Muscle layer of duodenum (tissue), 2 donors: Measurements from ENCODE around the gene COQ8B.

Experiments used
- H3K27ac ChIP-seq: one replicate; pipeline ENCODE4 v1.7.0; 2013; ENCODE audit warnings: mild to moderate bottlenecking, low read length
- H3K27me3 ChIP-seq: one replicate; pipeline ENCODE4 v1.7.0; 2013; ENCODE audit warnings: low read depth, mild to moderate bottlenecking, control low read depth, low read length
- H3K36me3 ChIP-seq, 2 donors: one replicate each; pipeline ENCODE4 v1.7.0; 2013; ENCODE audit warnings: low read length in 2 of 2, control low read depth in 1 of 2, mild to moderate bottlenecking in 1 of 2; ENCODE audit not compliant: insufficient read depth in 2 of 2, control insufficient read depth in 1 of 2
- H3K4me1 ChIP-seq, 2 donors: one replicate each; pipeline ENCODE4 v1.7.0; 2013; ENCODE audit warnings: low read length in 2 of 2, mild to moderate bottlenecking in 2 of 2, control low read depth in 1 of 2, moderate library complexity in 1 of 2; ENCODE audit not compliant: insufficient read depth in 2 of 2, control insufficient read depth in 1 of 2
- H3K4me3 ChIP-seq, 2 donors: one replicate each; pipeline ENCODE4 v1.7.0; 2013; ENCODE audit warnings: low read length in 2 of 2, low read depth in 1 of 2, mild to moderate bottlenecking in 1 of 2
- H3K9me3 ChIP-seq, 2 donors: one replicate each; pipeline ENCODE4 v1.7.0; 2013; ENCODE audit warnings: low read length in 2 of 2, control low read depth in 1 of 2, mild to moderate bottlenecking in 1 of 2; ENCODE audit not compliant: control insufficient read depth in 1 of 2
- donor health status: healthy.

The COQ8B gene

DNA sequence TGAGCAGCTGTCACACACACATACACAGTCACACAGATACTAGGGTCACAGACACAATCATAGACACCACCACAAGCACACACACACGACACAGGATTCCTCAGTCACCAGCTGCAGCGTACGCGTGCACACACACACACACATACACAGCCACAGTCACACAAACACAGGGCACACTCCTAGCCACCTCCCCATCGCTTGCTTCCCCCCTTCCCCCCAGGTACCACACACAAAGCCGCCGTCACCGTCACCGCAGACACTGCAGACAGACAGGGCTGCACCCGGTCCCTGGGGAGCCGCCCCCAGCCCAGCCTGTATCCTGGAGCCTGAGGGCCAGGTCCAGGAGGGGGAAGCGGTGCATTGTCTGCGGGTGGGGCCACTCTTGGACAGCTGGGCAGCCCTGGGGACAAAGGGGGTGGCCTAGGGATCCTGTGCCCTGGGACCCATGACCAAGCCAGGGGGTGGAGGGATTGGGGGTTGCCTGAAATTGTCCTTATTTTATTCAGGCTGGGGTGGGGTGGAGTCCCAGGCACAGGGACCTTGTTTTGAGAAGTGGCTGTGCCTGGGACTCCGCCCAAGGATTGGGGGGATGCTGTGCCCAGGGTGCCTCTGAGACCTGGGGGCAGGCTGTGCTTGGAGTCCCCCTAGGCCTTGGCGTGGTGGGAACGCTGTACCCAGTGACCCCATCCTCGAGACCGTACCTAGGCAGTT is 27.2 kb downstream of the COQ8B start:
- peaks cover 0 to 13% of the 10 kb centered on the region in 2 donors for H3K4me1 ChIP-seq
- peaks cover 16 to 32% of the 10 kb centered on the region in 2 donors for H3K36me3 ChIP-seq
- no peaks in the 10 kb centered on the region for H3K27me3 ChIP-seq
- H3K4me3 ChIP-seq: peak overlapping the region; percentile 68 to 78
- H3K27ac ChIP-seq: peak overlapping the region; percentile 74
- no peaks in the 10 kb centered on the region for H3K9me3 ChIP-seq

DNA sequence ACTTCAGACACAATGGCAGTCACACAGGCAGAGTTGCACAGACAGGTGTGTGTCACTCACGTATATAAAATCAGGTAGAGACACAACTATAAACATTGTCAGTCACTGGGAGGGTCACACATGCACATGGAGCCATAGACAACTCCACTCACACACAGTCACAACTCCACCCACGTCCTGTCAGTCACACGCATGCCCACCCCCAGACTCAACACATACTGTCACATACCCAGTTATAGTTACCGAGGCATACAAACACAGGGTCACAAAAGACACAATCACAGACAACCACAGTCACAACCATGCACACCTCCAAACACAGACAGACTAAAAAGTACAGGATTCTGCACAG is 27.7 kb downstream of the COQ8B start:
- peaks cover 11 to 31% of the 10 kb centered on the region in 2 donors for H3K36me3 ChIP-seq
- peak overlapping the region; percentile 68 to 78 for H3K4me3 ChIP-seq
- H3K27me3 ChIP-seq: no peaks in the 10 kb centered on the region
- peaks cover 0 to 13% of the 10 kb centered on the region in 2 donors for H3K4me1 ChIP-seq
- no peaks in the 10 kb centered on the region for H3K9me3 ChIP-seq
- peak overlapping the region; percentile 74 for H3K27ac ChIP-seq

DNA sequence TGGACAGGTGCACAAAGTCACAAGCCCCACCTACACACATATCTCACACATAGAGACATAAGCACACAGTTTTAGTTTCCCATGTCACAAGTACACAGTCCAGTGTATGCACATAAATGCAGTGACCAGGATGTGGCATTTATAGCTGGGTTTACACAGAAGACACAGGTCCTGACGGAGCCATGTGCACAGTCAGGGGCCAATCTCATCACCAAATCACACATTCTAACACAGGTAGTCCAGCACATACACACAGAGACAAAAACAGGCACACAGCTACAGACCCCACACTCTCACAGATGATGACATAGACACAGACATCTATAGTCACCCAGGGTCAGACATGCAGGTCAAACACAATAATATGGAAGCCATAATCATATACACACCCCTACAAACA is 28.4 kb downstream of the COQ8B start:
- H3K4me1 ChIP-seq: peaks cover 0 to 13% of the 10 kb centered on the region in 2 donors
- no peak overlapping the region for H3K27ac ChIP-seq
- peak overlapping the region; percentile 68 to 78 for H3K4me3 ChIP-seq
- H3K27me3 ChIP-seq: no peaks in the 10 kb centered on the region
- H3K36me3 ChIP-seq: peaks cover 12 to 30% of the 10 kb centered on the region in 2 donors
- H3K9me3 ChIP-seq: no peaks in the 10 kb centered on the region

DNA sequence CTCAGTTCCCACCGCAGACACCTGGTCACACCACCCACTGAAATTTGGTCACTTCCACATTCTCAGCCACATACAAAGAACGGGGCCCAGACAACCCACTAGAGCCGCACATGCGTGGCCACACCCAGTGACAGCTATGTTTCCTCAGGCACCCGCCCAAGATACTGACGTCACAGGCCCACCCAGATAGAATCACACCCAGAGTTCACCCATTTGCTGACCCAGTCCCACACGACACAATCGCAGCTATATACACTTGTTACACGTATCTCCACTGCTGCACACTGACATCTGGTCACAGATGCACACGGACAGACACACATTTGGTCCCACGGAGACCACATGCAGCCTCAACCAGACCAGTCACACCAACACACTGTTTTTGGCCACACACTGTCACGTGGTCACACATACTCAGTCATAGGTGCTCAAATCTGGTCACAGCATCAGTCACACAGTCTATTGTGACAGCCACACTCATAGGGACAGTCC is 29.1 kb downstream of the COQ8B start:
- no peaks in the 10 kb centered on the region for H3K9me3 ChIP-seq
- peaks cover 0 to 13% of the 10 kb centered on the region in 2 donors for H3K4me1 ChIP-seq
- no peaks in the 10 kb centered on the region for H3K27me3 ChIP-seq
- peak overlapping the region; percentile 68 to 78 for H3K4me3 ChIP-seq
- peaks cover 19 to 33% of the 10 kb centered on the region in 2 donors for H3K36me3 ChIP-seq
- H3K27ac ChIP-seq: no peak overlapping the region

DNA sequence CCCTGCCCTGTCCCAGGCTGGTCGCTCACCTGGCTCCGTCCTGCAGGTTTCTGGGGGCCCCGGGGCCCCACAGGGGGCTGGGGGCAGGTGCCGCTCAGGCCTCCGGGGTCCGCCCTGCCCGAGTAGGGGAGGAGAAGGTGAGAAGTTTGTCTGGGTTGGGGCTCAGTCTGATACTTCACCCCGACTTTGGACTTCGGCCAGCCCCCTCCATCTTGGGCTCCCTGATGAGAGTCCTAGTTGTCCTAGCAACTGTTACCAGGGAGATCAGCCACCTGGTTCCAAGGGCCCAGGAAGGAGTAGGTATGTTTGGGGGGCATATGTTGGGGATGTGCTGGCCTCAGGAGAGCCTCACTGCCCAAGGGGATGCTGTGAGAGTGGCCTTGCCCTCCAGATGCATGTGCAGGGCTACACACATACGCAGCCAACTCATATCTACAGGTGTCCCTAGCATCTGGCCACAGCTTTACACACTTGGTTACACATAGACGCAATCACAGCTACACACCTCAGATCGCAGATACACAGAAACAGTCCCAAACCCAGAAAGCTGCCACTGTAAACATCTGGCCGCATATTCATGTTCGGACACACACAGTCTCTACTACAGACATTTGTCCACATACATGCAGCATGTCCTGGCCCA is 29.7 kb downstream of the COQ8B start:
- Histone ChIP-seq H3K4me3 (no peak overlapping the region), H3K27ac (no peak overlapping the region)

DNA sequence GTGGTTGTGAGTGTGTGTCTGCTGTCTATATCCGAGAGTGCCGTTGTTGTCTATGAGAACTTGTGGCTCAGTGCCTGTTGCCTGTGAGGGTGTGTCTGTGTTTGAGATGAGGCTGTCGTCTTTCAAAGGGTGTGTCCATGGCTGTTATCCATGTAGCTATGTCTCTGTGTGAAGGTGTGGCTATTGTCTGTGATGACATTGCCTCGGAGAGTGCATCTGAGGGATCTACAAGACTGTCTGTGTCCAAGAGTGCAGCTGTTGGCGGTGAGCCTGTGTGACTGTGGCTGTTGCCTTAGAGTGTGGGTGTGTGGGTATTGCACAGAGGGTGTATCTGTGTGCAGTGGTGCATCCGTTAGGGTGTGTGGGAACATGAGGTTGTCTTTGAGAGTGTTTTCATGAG is 31.1 kb downstream of the COQ8B start:
- H3K36me3 ChIP-seq: peaks cover 22 to 52% of the 10 kb centered on the region in 2 donors
- no peaks in the 10 kb centered on the region for H3K27me3 ChIP-seq
- H3K27ac ChIP-seq: no peak overlapping the region
- no peak overlapping the region for H3K4me3 ChIP-seq
- no peaks in the 10 kb centered on the region for H3K9me3 ChIP-seq
- peaks cover 0 to 13% of the 10 kb centered on the region in 2 donors for H3K4me1 ChIP-seq

More for the DNA sequence above, 29.7 kb downstream of the COQ8B start:
- H3K36me3 ChIP-seq: peaks cover 22 to 39% of the 10 kb centered on the region in 2 donors
- no peaks in the 10 kb centered on the region for H3K27me3 ChIP-seq
- H3K4me1 ChIP-seq: peaks cover 0 to 13% of the 10 kb centered on the region in 2 donors
- H3K9me3 ChIP-seq: no peaks in the 10 kb centered on the region

DNA sequence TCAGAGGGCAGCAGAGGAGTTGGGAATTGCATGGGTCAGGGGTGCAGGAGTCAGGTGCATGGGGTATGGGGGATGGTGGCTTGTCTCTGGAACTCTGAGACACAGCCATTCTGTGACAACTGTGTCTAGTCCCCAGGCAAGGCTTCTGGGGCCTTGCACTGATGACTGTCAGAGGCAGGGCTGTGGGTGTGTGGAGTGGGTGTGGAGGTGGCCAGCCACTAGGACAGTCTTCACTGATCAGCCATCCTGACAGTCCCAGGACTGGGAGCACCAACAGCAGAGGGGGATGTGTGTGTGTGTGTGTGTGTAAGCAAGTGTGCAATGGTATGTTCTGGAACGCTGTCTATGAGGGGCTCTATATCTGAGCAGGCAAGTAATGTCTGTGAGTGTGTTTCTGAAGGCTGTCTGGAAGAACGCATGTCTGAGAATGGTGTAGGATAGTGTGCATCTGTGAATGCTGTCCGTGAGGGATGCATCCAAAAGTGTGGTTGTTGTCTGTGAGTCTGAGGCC is 31.6 kb downstream of the COQ8B start:
- Histone ChIP-seq H3K27me3 (no peaks in the 10 kb centered on the region), H3K27ac (no peak overlapping the region), H3K9me3 (no peaks in the 10 kb centered on the region), H3K36me3 (peaks cover 22 to 55% of the 10 kb centered on the region in 2 donors), H3K4me1 (peaks cover 0 to 13% of the 10 kb centered on the region in 2 donors), H3K4me3 (no peak overlapping the region)

DNA sequence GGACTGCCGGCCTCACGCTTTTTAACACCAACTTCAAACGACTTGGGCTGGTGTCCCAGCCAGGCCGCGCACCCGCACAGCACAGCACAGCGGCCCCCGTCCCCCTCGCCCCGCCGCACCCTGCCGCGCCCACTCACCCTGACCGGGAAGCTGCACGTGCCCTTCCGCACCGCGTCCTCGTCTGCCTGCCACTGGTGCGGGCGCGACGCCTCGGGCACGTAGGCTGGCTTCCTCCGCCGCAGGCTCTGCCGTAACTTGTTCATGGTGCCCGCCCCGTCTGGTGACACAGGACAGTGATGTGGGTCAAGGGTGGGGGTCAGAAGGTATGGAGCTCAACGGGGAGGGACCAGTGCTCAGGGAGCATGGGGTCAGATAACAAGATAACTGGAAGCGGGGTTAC is 32.4 kb downstream of the COQ8B start:
- Histone ChIP-seq H3K4me1 (peaks cover 0 to 13% of the 10 kb centered on the region in 2 donors), H3K4me3 (no peak overlapping the region), H3K9me3 (no peaks in the 10 kb centered on the region), H3K27ac (no peak overlapping the region), H3K36me3 (peaks cover 22 to 58% of the 10 kb centered on the region in 2 donors), H3K27me3 (no peaks in the 10 kb centered on the region)

DNA sequence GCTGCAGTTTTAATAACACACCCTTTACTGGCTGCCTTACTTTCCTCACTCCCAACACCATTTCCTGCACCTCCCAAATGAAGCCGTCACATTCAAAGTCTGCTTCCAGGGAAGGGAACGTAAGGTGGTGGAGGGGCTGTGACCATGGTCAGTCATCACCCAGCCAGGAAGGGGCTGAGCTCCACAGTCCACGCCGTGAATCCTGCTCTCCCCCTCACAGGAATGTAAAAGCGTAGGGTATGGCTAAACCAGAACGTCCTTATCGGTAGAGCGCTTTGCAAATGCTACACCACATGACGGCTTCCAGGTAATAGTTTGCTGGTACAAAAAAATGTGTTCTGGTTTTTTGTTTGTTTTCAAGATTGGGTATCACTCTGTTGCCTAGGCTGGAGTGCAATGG is 33.2 kb downstream of the COQ8B start:
- no peak overlapping the region for H3K4me3 ChIP-seq
- H3K4me1 ChIP-seq: peaks cover 0 to 7% of the 10 kb centered on the region in 2 donors
- H3K9me3 ChIP-seq: no peaks in the 10 kb centered on the region
- H3K27me3 ChIP-seq: no peaks in the 10 kb centered on the region
- no peak overlapping the region for H3K27ac ChIP-seq
- peaks cover 25 to 65% of the 10 kb centered on the region in 2 donors for H3K36me3 ChIP-seq

DNA sequence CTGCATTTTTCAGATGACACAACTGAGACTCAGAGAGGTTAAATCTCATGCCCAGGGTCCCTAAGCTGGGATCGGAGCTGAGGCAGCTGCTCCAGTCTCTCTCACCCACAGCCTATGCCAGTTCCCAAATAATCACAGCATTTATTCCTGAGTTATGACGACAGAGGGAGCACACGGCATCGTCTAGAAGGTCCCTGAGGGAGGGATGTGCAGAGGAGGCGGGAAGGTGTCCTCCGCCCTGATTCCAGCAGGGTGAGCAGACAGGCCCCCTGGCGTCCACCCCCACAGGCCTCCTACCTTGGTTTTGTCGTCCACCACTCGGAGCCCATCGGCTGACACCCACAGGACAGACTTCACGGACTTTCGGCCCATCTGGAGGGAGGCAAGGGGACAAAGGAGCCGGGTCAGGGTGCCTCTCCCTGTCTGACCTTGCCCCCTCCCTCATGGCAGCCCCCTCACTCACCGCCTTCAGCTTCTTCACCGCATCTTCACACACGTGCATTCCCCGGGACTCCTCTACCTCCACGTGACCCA is 34.2 kb downstream of the COQ8B start:
- no peak overlapping the region for H3K4me3 ChIP-seq
- peaks cover 34 to 75% of the 10 kb centered on the region in 2 donors for H3K36me3 ChIP-seq
- H3K27me3 ChIP-seq: no peaks in the 10 kb centered on the region
- no peaks in the 10 kb centered on the region for H3K4me1 ChIP-seq
- H3K27ac ChIP-seq: no peak overlapping the region
- no peaks in the 10 kb centered on the region for H3K9me3 ChIP-seq

DNA sequence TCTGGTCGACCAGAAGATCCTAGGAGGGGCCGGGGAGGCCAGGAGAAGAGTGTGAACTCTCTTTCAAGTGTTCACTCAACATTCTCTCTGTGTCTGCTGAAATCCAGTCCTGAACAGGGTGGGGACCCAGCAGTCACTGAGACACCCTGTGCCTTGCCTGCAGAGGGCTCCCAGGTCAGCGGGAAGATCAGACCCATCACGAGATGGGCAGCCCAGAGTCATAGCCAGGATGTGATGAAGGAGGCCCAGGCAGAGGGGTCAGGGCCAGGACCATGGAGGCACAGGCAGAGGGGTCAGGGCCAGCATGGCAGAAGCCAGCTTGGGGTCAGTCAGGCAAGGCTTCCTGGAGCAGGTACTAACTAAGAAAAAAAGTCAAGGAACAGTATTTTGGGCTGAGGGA is 35.6 kb downstream of the COQ8B start:
- H3K27ac ChIP-seq: no peak overlapping the region

More for the DNA sequence above, 35.6 kb downstream of the COQ8B start:
- H3K27me3 ChIP-seq: no peaks in the 10 kb centered on the region
- no peak overlapping the region for H3K4me3 ChIP-seq
- H3K9me3 ChIP-seq: no peaks in the 10 kb centered on the region
- peaks cover 34 to 87% of the 10 kb centered on the region in 2 donors for H3K36me3 ChIP-seq
- no peaks in the 10 kb centered on the region for H3K4me1 ChIP-seq
